Left cardiac atrium (tissue), 4 donors: ENCODE data around the gene NECAB2. TPM values are rescaled to one million over a fixed set of nuclear protein-coding genes. Genes with fewer than 3 reads are reported as not detected.
"Not testable (repeated sequence)": the region's sequence is repeated elsewhere in the genome, so short reads cannot be mapped to it uniquely, and the experiment has no call there.

ENCODE experiments used
- ATAC-seq, 2 donors: fragments of 200-7000 bp; cut with Tn5 transposase; one replicate each; pipeline ENCODE4 v1.9.1; 2020; ENCODE audit warnings: mild to moderate bottlenecking in 2 of 2, moderate library complexity in 2 of 2
- DNase-seq: peaks from one replicate; pipeline ENCODE4 v3.0.0-alpha.2; 2020
- intact Hi-C, 2 donors: fragments of 100-400 bp; cut with DNase I; formaldehyde crosslinking; loops; one replicate each; pipeline versions ENCODE4 v1.14.1 to v1.15.1; 2022 to 2023
- total RNA-seq, 2 donors: library from RNA; stranded (reverse); fragmentation: NEBNext Ultra II Directional; extraction: Animal tissue kit (Norgen Biotek cat#: 25700); gene quantifications; one replicate each; pipeline ENCODE4 v1.2.1, GENCODE V29; 2021
- donor health status: DM: no; HTN: yes; CAD: no.
- donor health status: DM: no; HTN: yes; CAD: no; lungs with severe emphysema.
- donor health status: DM: yes; HTN: yes; CAD: no.
- donor health status: Dilated cardiomyopathy.

Gene NECAB2
- total RNA-seq, 2 donors from 2014 or later, result 0.91 TPM; not detected in 1

DNA sequence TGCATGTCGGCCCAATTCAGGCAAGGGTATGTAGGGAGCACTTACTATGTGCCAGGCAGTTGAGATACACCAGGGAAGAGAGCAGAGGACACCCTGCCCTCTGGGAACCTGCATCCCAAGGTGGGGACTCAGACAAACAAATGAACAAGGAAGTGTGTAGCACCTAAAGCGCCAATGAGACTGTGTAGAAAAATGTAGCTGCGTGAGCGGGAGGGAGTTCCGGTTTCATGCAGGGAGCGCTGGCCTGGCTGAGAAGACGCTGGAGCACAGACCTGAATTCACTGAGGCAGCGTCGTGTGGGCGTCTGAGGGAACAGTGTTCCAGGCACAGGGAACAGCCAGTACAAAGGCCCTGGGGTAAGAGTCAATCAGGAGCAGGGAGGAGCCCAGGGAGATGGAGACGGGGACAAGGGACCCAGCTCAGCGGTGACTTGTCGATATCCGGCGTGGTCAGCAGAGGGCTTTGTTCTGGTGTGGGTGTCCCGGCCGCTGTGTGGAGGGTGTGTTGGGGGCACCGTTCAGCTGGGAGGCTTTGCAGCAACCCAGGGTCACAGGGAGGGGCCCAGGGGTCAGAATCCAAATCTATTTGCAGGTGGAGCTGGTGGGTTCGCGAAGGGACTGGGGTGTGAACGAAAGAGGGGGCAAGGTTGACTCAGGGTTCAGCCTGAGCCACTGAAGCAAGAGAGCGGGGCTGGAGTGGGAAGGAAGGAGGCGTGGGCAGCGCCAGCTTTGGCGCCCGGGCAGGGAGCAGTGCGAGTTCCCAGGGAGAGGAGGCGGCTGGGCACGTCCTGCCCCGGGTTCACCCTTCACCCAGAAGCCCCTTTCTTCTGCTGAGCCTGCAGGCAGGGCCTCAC lies 32.8 kb upstream of the NECAB2 start:
- intact Hi-C loops, result no loop called here
- ATAC-seq (no peak), DNase-seq (no peak)

DNA sequence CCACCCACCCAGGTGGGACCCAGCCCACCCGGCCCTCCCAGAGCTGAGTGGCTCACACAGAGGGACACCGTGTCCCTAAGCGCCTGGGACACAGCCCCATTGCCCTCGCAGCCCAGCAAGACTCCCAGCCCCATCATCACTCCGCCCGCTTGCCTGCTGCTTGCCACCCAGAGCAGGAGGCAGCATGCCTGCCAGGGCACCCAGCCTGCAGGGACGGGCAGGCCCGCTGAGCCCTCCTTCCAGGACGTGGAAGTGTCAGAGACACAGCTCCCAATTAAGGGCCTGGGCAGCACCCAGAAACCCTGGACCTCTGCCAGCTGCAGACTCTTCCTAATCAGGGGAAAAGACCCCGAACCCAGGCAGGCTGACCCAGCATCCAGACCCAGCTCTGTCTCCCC lies 32.2 kb upstream of the NECAB2 start:
- DNase-seq, result no peak
- no peak for ATAC-seq
- intact Hi-C loops, result no loop called here

DNA sequence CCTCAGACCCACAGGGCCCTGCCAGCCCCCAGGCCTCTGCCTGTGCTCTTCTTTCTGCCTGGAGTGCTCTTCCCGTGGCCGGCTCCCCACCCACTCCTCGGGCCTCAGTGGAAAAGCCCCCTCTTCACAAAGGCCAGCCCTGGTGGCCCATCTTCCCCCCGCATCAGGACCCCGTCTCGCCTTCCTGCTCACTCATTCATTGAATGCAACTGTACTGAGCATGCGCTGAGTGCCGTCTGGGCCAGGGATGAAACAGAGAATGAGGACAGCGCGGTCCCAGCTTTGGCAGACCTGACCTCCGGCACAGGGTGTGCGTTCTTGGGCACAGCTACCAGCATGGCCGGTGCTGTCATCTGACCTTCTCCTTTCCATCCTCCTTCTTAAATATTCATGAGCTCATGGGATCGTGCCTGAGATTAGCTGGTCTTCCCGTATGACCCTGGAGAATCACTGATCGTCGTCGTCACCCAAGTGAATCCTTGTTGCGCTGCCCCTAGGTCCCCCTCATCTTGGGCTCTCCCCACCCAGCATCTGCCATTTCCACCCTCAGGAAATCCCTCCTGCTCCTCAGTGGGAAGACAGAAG lies 31.4 kb upstream of the NECAB2 start:
- intact Hi-C loops, result no loop called here
- no peak for ATAC-seq
- no peak for DNase-seq

DNA sequence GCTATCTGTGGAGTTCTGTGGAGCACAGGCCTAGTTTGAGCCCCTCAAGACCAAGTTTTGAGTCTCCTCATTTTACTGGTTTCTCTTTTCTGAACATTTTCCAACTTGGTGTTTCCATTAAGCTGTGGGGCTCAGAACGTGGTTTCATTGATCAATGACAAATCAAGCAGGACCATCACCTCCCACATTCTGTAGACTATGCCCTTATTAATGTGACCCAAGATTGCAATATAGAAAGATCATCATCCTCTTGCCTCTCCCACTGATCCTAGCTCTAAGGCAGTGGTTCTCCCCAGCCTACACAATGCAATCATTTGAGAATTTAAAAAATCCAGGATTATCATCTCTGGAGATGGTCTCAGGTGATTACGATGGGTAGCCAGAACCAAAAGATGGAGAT lies 30.8 kb upstream of the NECAB2 start:
- DNase-seq, result no peak
- intact Hi-C loops, result no loop called here
- no peak for ATAC-seq

DNA sequence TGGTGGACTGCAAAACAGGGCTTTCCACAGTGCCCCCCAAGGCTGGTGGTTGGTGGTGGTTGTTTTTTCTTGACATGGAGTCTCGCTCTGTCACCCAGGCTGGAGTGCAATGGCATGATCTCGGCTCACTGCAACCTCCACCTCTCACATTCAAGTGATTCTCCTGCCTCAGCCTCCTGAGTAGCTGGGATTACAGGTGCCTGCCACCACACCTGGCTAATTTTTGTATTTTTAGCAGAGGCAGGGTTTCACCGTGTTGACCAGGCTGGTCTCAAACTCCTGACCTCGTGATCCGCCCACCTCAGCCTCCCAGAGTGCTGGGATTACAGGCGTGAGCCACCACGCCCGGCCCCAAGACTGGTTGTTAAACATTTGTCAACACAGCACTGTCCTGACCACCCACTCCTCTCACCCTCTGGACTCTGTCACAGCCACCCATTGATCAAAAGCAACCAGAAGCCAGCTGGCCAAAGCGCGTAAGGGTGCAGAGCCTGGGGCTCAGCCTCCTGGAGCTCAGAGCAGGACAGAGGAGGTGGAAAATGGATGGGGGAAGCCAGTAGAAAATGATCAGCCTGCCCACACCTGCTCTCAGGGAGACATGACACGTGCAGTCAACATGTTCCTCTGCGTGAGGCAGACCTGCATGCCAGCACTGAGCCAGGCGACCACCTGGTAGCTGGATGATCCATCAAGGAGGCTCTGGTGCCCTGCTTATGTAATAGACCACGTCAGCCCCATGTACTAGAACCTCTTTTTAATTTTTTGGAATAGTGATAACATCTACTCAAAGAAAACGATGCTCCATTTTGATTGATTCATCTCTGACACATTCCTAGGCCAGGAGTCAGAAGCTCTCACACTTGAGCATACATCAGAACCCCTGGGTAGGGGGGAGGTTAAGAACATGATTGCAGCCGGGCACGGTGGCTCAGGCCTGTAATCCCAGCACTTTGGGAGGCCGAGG lies 29.8 kb upstream of the NECAB2 start:
- intact Hi-C loops, result no loop called here
- DNase-seq, result no peak
- ATAC-seq, result no peak

GRCh38 chr16:83939266-83939855 lies 28.7 kb upstream of the NECAB2 start:
- ATAC-seq, result peak in 1 of 2 donors; percentile 13
- intact Hi-C loops, result no loop called here
- DNase-seq, result no peak

- no peak for DNase-seq
- ATAC-seq, result no peak
- intact Hi-C loops, result no loop called here
Observed at GRCh38 chr16:83940119-83940518, 27.9 kb upstream of the NECAB2 start.

DNA sequence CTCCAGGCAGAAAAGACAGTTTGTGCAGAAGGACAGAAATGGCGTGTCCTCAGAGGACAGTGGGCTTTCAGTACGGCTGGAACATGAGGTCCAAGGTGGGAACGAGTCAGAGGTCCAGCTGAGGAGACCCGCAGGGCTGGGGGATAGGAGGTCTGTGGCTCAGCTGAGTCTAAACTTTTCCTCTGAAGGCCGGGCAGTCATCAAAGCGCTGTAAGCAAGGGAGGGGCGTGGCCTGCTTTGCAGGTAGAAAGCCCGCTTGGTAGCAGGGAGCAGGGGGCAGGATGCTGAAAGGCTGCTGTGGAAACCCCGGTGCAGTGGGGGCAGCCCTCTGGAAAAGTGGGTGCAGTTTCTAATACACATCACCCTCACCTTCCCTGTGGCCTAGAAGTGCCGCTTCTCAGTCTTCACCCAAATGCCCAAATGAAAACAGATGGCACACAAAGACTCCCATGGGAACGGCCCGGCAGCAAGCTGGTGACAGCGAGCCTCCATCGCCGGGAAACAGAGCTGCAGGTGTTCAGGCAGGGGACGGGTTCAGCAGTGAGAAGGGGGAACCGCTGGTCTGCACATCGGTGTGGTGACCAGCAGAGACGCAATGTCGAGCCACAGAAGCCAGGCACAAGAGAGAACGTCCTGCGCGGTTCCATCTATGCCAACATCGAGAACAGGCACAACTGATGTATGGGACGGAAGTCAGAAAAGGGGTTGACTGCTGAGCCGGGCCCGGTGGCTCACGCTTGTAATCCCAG lies 27.2 kb upstream of the NECAB2 start:
- ATAC-seq (no peak), DNase-seq (no peak)
- intact Hi-C loops, result no loop called here

DNA sequence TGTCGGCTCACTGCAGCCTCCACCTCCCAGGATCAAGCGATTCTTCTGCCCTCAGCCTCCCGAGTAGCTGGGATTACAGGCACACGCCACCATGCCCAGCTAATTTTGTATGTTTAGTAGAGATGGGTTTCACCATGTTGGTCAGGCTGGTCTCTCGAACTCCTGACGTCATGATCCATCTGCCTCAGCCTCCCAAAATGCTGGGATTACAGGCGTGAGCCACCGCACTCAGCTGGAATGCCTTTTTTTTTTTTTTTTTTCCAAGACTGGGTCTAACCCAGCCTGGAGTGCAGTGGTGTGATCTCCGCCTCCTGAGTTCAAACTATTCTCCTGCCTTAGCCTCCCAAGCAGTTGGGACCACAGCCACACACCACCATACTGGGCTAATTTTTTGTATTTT lies 26.5 kb upstream of the NECAB2 start:
- DNase-seq, ATAC-seq, intact Hi-C loops: not testable (repeated sequence)

DNA sequence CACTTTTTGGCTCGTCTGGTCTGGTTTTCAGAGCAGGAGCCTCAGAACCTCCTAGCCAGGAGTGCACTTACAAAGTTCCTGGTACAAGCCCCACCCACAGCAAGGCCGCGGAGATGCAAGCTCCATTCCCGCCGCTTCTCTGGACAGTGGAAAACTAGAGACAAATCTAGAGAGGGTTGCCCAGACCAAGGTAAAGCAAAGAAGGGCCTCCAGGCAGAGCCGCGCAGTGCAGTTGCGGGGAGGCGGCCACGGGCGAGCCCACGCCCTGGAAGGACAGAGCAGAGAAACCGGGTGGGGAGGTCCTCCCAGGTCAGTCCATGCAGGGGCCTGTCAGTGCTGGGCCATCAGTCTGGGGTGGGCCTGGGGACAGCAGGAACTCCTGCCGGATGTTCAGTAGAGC lies 26.0 kb upstream of the NECAB2 start:
- DNase-seq, result no peak
- no peak for ATAC-seq
- intact Hi-C loops, result no loop called here

- no peak for ATAC-seq
- DNase-seq, result no peak
- intact Hi-C loops, result no loop called here
Observed at GRCh38 chr16:83942815-83943515, 25.1 kb upstream of the NECAB2 start.

GRCh38 chr16:83943516-83944050 lies 24.5 kb upstream of the NECAB2 start:
- intact Hi-C loops, result no loop called here
- ATAC-seq (no peak), DNase-seq (no peak)

DNA sequence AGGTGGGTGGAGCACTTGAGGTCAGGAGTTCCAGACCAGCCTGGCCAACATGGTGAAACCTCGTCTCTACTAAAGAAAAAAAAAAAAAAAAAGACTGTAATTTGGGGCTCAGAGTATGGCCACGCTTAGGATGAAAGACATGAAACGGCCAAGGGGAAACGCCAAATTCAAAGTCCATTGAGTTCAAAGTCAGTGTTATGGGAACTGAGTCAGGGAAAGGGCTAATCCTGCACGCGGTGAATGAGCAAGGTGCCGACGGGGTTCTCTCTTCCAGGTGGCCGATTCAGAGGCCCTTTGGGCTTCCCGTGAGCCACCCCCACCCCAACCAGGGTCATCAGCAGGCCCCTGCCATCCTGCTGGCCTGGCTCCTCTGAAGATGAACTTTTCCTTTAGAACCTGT lies 22.5 kb upstream of the NECAB2 start:
- ATAC-seq (no peak), DNase-seq (no peak)
- intact Hi-C loops, result no loop called here

GRCh38 chr16:83946154-83946780 lies 21.8 kb upstream of the NECAB2 start:
- no peak for ATAC-seq
- DNase-seq, result no peak
- intact Hi-C loops, result no loop called here

DNA sequence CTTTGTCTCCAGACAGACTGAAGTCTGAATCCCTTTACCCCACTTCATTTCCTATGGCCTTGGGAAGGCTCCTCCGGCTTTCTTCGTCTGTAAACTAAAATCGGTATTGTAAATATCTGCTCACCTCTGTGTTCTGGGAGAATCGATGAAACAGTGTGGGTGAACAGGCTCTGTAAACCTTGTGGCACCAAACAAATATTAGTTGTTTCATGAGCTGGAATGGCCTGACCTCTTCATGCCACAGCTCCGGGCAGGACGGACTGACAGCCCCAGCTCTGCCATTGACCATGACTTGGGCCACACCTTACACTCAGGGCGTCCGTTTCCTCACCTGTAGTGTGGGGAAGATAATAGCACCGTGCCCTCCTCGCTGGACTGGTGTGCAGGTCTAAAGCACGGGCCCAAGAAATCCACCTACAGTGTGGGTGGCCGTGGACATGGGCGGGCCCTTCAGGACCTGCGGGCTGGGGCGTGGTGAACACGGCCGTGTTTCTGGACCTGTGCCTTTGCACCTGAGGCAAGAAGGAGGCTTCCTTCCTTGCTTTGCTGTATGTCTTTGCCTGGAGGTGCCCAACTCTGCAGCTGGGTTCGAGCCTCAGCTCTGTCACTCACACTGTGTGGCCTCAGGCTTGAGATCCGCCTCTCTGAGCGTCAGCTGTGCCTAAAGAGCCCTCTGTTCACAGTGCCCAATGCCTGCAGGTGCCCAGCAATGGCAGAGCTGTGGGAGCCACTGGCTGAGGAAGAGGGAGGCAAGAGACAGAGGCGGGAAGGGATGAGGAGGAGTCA lies 21.1 kb upstream of the NECAB2 start:
- ATAC-seq (no peak), DNase-seq (no peak)
- intact Hi-C loops, result no loop called here

GRCh38 chr16:83947642-83948234 lies 20.3 kb upstream of the NECAB2 start:
- ATAC-seq (no peak), DNase-seq (no peak)
- intact Hi-C loops, result no loop called here
